SK-N-DZ (cell line): ENCODE data around the gene CAMK1D.

Experiments used
- DNase-seq: peaks from one replicate; pipeline ENCODE4 v3.0.0-alpha.2; 2015; ENCODE audit warnings: low spot score

Gene CAMK1D

DNA sequence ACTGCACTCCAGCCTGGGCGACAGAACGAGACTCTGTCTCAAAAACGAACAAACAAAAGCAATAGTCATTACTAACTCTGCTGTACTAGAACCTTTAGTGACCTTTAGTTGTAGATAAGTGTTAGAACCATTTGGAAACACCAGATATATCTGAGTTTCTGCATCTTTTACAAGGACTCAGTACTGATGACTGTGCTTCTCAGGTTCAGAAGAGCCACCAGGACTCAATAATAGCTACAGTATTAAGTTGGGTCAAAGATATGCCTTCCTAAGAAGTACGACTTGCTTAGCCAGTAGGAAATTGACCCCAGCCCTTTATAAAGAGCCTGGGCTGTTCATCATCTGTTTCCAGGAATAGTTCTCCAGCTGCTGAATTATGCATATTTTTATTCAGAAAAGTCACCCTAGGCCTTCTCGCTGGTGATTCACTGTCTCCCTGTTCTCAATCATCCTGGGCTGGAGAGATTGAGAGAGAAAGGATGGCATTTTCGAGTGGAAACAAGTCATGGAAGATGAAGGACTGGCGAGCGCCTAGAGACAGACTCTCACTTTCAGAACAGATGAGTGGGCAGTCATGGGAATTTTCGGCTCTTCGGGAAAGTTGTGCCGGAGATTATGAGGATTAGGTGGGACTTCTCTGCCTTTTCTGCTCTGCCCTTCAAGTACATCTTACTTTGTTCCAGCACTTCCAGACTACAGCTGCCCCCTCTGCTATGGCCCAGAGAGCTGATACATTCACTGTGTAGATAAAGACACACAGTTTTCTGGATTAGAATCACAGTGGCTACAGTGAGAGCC, 336.1 kb downstream of the CAMK1D start:
- no peak for DNase-seq

DNA sequence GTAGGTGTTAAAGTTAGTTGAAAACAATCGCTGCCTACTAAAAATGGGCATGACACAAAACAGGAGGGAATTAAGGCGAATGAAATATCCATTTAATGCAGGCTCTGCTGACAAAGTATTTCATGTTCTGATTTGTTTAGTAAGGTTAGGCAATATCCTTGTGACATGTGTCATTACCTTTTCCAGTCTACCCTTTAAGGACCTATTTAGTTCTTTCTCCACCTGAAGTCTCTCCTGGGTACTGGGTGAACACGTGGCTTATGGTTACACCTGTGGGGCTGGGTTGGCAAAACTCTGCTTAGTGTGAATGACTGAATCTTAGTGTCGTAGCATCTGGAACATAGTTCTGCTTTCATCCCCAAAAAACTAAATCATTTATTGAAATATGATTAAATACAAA, 338.6 kb downstream of the CAMK1D start:
- DNase-seq: no peak

DNA sequence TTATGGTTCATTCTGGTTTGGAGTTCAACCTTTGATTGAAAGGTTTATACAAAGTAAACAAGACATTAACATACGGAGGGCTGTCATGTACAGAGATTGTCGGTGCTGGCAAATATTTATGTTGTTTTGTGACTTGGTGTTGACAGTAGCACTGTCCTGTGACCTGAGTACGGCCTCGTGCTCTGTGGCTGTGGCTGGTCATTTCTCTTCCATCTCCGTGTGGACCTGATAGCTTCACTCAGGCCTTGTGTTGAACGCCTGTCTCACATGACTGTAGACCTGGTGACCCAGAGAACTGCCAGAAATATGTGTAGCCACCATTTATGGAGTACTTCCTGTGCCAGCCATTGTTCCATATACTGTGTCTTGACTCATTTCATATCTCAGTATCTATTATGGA, 340.5 kb downstream of the CAMK1D start:
- no peak for DNase-seq

DNA sequence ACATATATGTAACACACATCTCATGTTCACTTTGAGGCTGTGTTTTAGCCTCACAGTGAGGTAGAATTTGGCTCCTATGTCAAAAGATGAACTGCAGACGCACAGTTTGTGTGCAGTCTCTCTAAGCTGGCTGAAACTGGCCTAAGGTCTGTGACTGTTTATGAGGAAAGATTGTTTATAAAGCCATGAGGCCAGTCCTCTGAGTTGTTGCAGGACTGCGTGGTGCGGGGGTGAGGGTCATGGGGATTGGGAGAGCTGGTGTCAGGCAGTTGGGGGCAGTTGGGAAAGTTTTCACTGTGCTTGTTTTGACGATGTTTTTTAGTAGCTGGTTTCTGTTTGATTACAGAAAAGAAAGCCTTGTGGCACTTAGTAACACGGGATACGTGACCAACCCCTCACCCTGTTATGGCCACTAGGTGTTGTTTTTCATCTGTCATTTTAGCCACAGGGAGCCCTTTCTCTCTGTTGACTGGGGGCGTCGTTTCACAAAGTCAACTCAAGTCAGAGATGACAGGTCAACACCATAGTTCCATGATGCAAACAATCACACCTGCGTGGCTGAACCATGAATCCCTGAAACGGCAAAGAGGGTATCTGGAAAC, 341.3 kb downstream of the CAMK1D start:
- no peak for DNase-seq

DNA sequence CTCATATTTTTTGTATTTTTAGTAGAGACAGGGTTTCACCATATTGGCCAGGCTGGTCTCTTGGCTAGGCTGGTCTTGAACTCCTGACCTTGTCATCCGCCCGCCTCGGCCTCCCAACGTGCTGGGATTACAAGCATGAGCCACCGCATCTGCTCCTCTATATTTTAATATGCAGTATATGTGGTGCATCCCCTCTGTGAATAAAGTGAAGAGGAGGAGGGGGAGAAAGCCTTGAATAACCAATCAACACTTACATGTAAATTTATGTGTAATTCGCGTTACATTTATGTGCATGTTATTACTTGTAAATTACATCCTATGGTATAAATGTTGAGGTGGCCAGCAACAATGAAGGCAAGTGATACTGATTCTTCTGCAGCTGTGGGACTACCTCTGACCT, 342.2 kb downstream of the CAMK1D start:
- DNase-seq: no peak

DNA sequence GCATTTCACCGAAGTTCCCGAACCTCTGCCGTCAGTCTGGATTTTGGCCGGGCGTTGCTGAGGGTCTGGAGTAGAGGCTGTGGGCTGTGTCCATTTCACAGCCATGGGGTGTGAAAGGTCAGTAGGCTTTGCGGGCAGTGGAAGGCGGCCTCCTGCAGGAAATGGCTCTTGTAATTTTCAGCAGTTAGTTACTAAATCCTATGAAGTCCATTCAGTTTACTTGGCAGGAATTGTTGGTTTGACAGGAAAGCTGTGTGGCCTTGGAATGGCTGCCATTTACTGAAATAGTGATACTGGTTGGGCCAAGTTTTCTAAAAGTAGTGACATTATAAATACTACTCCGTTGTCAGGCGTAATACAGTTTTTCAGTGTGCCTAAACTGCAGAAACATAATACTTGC, 348.4 kb downstream of the CAMK1D start:
- no peak for DNase-seq

DNA sequence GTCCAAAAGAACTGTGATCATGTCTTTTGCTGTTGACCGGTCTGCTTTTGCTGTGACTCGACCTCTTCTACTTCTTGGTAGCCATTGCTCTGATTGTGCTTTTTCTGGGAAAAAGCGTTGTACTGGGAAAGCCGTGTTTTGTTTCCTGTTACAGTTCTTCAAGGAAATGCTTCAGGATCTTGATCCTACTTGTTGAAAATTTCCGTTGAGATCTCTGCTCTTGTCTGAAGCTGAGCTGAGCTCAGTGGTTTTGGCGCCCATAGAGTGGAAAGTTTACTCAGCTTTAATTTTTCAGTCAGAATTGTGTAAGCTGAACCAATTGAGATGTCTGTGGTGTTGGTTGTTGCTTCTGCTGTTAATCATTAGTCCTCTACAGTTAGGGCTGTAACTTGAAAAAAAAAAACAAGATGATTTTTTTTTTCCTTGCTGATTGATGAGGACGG, 349.9 kb downstream of the CAMK1D start:
- DNase-seq: no peak

DNA sequence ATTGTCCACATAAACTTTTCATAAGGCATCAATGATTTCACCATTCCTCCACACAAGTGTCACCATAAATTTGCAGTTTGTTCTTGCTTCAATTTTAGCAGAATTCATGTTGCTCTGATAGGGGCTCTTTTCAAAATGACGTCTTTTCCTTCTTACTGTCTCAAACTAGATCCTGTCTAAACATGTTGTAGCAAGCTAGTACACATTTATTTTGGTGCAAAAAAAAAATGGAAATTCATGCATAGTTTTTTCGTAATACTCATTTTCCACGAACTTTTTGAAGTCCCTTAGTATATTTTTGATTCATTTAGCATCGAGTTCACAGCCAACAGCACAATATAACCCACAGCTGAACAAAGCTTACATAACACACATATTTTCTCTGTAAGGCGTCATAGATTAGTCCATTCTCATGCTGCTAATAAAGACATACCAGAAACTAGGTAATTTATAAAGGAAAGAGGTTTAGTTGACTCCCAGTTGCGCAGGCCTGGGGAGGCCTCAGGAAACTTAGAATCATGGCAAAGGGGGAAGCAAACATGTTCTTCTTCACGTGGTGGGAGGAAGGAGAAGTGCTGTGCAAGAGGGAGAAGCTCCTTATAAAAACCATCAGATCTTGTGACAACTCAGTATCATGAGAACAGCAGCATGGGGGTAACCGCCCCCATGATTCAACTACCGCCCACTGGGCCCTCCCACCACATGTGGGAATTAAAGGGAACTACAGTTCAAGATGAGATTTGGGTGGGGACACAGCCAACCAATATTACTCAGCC, 350.6 kb downstream of the CAMK1D start:
- no peak for DNase-seq

DNA sequence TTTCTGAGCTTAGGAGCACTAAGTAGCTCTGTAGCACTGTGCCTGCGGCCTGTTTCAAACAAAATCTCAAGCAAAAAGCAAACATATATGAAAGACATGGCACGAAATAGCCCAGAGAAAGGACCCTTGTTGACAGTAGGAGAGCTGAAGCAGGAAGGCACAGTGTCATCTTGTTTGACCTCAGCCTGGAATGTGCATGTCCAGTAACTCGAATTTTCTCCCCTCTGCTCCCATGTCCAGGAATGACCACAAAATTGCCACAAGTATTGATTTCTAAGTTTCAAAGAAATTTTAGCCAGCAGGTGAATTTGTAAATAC, 351.2 kb downstream of the CAMK1D start:
- no peak for DNase-seq

DNA sequence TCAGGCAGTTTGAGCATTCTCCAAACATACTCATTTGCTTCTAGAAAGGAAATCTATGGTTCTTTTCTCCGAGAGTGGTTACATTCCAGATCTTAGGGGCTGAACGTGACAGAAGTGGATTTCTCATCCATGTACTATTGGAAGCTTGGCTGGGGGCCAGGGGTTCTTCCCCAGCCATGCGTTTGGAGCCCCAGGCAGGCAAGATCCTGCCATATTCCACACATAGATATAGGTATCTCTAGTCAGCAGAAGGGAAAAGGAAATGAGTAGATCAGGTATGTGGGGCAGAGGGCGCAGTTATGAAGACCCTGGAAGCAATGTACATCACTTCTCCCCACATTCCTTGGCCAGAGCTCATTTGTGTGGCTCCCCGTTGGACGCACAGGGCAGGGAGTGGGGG, 352.3 kb downstream of the CAMK1D start:
- DNase-seq: no peak

DNA sequence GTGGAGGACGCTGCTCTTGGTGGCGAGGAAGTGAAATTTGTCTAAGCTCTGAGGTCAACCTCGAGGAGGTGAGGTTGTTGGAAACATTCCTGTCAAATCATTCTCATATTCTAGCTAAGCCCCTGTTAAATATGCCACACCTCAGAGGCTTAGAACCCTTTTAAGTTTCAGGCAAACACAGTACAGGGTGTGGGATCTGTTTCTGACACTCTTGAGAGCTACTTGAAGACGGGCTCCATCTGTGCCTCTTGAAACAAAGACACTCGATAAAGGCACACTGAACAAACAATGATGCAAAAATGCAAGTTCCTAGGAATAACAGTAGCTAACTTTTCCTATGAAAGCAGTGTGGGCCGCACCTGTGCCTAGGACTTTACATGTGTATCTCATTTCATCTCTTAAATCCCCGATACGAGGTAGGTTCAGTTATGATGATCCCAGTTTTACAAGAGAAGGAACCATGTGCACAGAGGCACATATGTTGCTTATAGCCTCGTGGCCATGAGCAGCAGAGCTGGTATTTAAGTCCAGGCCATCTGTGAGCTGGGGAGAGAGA, 352.9 kb downstream of the CAMK1D start:
- DNase-seq: no peak

DNA sequence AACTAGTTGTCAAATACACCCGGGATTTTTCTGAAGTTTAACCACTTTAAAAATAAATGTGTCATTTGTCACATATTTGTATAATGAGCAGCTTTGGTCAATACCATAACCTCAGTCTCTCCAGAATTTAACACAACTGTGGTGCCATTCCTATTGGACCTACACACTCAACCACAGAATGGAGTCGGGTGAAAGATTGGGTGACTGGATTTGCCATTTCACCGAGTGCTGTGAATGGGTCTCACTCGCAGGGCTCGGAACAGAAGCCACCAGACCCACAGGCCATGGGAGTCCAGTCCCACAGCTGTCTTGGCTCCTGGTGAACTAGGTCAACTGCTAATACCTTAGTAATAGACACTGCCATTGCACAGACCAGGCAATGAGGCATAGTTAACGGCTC, 353.8 kb downstream of the CAMK1D start:
- DNase-seq: no peak

DNA sequence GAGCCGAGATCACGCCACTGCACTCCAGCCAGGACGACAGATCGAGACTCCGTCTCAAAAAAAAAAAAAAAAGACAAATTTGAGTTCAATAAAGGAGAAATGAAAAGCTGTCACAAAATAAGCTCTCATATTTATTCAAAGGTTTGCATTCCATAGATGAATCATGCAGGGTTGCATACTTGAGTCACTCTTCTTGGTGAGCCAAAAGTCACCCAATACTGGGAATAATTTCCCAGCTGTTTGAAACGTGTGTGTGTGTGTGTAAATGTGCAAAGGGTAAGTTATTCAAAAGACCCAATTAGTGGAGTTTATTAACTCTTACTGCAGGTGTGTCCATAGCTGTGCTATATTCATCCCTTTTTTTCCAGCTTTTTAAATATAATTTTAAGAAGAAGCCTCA, 354.5 kb downstream of the CAMK1D start:
- DNase-seq: no peak

DNA sequence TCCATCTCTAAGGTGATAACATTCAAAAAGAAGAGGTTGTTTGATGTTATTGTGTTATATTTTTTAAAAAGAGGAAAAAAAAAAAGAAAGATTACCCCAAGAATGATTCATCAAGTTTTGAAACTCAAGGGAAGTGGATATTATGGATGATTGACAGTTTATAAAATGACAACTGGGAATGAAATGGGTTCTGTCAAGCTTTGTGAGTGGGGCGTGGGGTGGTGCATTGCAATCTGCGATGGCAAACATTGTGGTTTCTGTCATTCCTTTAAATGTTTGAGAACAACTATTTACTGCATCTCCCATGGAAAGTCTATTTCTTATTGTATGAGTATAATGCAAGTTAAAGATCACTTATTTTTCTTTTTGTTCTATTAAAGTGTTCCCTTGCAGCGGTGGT, 355.1 kb downstream of the CAMK1D start:
- no peak for DNase-seq

DNA sequence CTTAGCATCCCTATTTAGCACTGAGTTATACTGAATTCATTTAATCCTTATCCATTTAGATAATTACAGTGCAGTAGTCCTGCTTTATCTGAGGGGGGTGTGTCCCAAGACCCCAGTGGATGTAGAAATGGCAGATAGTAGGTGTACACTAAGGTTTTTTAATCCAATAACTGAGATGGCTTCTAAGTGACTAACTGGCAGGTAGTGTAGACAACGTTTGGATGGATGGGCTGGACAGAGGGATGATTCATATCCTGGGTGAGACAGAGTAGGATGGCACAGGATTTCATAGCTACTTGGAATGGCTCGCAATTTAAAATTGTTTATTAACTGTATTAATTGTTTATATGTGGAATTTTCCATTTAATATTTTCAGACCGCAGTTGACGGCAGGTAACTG, 356.6 kb downstream of the CAMK1D start:
- DNase-seq: no peak

DNA sequence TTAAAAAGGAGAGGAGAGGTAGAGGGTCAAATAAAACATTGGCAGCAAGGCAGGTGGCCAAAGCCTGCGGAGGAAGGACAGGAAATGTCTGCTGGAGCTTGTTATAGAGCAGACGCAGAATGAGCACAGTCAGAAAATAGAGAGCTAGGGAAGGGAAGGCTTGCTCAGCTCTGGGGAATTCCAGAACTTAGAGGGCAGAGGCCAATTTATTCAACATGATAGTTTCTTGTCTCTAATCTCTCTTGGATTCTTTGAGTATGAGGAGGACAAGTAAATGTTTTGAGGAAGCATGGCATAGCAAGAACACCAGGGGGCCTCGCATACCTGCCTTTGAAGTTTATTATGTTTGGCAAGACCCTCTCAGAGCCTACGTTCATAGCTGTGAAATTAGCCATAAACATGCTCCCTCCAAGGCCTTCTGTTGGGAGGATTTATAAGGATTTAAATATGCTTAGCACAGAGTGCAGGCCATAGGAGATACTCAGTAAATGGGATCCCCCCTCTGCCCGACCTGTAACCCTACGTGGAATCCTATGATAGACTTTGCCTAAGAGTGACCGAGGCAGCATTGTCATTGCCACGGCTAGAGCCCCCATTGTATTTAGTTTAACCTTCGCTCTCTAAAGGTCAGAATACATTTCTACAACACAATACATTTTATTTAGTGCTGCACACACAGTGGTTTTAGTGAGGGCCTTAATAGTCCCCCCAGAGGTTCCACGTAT, 358.3 kb downstream of the CAMK1D start:
- peak; percentile 52 for DNase-seq

DNA sequence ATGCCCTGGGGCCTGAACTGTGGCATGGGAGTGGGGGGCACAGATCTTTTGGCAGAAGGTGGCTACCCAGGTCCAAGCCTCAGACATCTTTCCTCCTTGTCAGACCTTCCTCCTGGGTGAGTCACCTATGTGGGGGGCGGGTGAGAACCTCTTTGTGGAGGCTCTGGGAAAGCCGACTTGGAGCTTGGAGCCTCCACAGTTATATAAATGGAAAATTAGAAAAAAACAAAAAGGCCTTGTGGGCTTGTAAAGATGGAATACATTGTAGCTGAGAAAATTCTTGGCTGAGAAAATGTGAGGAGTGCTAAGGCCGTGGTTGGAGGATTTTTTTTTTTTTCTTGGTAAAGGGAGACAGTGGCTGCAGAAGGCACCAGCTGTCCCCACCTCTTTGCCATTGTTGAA, 359.7 kb downstream of the CAMK1D start:
- DNase-seq: no peak

DNA sequence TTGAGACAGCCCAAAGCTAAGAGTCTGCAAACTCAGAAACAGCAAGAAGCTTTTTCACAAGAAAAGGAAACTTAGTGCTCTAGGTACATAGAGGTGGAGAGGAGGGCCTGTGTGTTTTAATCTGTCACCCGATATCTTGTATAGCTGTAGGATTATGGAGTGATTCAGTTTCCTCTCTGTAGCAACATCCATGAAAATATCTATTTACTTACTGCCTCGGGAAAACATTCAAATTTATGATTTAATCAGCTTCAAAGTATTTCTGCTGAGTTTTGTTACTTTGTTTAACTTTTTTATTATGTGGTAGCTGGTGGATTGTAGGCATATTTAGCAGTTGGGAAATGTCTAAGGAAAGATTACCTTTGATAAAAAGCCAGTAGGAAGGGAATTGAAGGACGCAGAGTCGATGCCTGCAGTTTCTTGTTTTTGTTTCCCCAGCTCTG, 360.2 kb downstream of the CAMK1D start:
- DNase-seq: no peak

DNA sequence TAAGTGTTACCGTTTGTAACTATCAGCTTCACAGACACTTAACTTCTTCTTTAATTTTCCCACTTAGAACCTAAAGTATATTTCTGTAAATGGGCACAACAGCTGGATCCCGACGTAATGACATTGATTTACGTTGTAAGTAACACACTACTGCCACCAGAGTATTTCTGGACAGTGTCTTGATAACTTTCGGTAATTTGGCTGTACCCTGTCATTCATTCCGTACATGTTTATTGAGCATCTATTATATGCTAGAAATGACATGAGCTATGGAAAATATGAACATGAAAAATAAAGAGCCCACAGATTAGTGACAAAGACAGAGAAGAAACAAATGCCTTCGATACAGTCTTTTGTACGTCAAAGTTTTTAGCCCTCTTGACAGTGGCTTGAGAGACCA, 360.8 kb downstream of the CAMK1D start:
- DNase-seq: no peak

DNA sequence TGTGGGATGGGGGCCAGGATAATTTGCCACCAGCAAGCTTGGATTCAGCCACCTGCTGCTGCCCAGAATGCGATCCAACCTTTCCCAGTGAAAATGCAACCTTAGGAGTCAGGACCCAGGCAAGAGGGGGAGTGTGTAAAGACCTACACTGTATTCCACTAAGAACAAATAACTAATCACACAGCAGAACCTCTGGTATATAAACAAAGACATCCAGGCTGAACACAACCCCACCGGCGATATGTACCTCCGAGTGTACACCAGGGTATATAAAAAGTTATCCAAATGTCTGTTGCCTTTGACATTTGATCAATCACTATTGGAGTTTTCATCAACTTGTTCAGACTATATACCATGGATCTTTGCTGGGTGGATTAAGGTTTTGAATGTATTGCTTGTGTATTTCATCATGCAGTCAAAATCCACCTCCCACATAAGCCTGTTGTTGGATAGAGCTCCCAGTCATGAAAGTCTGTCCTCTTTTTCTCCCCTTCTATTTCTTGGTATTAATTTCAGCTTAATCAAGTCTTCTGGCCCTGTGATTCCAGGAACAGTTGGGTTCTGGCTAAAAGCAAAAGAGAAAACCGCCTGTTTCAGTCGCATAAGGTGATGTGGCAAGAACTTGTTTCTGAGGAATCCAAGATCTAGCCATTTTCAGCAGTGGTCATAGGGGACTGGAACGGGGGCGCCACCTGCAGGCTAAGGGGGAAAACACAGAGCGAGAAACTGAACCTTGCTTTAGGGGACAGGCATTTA, 361.4 kb downstream of the CAMK1D start:
- DNase-seq: peak; percentile 70

DNA sequence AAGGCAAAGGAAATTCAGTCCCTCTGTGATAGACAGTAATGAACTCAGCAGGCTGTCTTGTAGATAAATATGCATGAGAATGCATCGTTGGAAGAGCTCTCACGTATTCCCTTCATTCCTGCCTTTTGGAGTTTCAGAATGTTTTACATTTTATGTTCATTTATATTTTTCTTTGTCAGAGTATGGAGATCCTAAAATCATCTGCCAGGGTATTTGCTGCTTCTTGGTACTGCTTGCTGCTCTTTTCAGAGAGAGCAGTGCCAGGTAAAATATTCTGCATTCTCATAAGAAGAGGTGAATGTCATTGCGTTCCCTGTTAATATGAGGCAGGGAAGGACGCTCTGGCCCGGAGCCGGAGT, 362.0 kb downstream of the CAMK1D start:
- no peak for DNase-seq
